ENCODE results near the gene PPFIA1. TPM values are rescaled to one million over a fixed set of nuclear protein-coding genes. Genes with fewer than 3 reads are reported as not detected.

PPFIA1 gene
- polyA plus RNA-seq, 1 of the 3 experiments (the other 2 are of a cell fraction), result 37.4 TPM

GRCh38 chr11:70364745-70365543 is 94.5 kb downstream of the PPFIA1 start:
- Histone ChIP-seq H3K36me3 (replicated peaks in 1 of 2; ENCODE audit: control insufficient read depth in 1 of 2, insufficient read depth in 2 of 2, low read length in 1 of 2) (peaks cover 46 to 65% of the 10 kb centered on the region in 2 experiments), H3K4me2 (no peak overlapping the region), H3K9me2 (no peaks in the 10 kb centered on the region), H3K27ac (ENCODE audit: low read depth in 2 of 2, low read length in 1 of 2) (no peak overlapping the region), H3K4me1 (ENCODE audit: control insufficient read depth in 1 of 2, insufficient read depth in 2 of 2, low read depth in 1 of 2, low read length in 1 of 2) (no peaks in the 10 kb centered on the region), H3K9ac (no peak overlapping the region), H3K9me3 (no peaks in the 10 kb centered on the region), H3F3A (replicated peaks; ENCODE audit: insufficient read depth) (no peaks in the 10 kb centered on the region), H4K20me1 (ENCODE audit: insufficient read depth) (no peaks in the 10 kb centered on the region), H3K79me2 (ENCODE audit: insufficient read depth) (peaks cover 3% of the 10 kb centered on the region; the same call in 1 of the 2 replicates), H2AFZ (ENCODE audit: low read depth) (no peak overlapping the region), H3K27me3 (ENCODE audit: insufficient read depth) (no peaks in the 10 kb centered on the region), H3K4me3 (ENCODE audit: low read depth in 2 of 2, low read length in 1 of 2) (no peak overlapping the region)
- TF ChIP-seq SMC3 (IDR thresholded peaks at IDR 0.05; ENCODE audit: low read depth, low read length), result no peak
- no peak for TF ChIP-seq RFX5 (IDR thresholded peaks at IDR 0.05; ENCODE audit: low read length)
- TF ChIP-seq MAX (IDR thresholded peaks at IDR 0.05; ENCODE audit: low read depth), result no peak
- TF ChIP-seq TCF12 (IDR thresholded peaks at IDR 0.05), result no peak
- TF ChIP-seq ZBTB33 (IDR thresholded peaks at IDR 0.05; ENCODE audit: borderline replicate concordance, low read depth), result no peak
- TF ChIP-seq YY1 (IDR thresholded peaks at IDR 0.05; ENCODE audit: low read depth), result no peak
- TF ChIP-seq REST (IDR thresholded peaks at IDR 0.05; ENCODE audit: low read depth, low read length), result no peak
- TF ChIP-seq GATA2 (CRISPR knock-in tag; IDR thresholded peaks at IDR 0.05), result no peak
- TF ChIP-seq RXRA (IDR thresholded peaks at IDR 0.05; ENCODE audit: borderline replicate concordance, low read depth), result no peak
- TF ChIP-seq USF2 (IDR thresholded peaks at IDR 0.05; ENCODE audit: borderline replicate concordance, low read depth, low read length), result no peak
- no peak for TF ChIP-seq IRF3 (IDR thresholded peaks at IDR 0.05; ENCODE audit: low read depth, low read length)
- no peak for TF ChIP-seq FOSL2 (IDR thresholded peaks at IDR 0.05; ENCODE audit: borderline replicate concordance, low read depth)
- no peak for TF ChIP-seq NRF1 (IDR thresholded peaks at IDR 0.05; ENCODE audit: low read depth, low read length)
- TF ChIP-seq MXI1 (IDR thresholded peaks at IDR 0.05; ENCODE audit: low read depth, low read length), result no peak
- TF ChIP-seq CHD2 (IDR thresholded peaks at IDR 0.05; ENCODE audit: low read length, partially characterized antibody), result no peak
- no peak for DNase-seq
- CTCF ChIA-PET, result no interaction called here
- POLR2A ChIA-PET, result no interaction called here
- 93% methylated on average over 23 of the region's 25 CpGs for WGBS (ENCODE audit: low lambda C conversion rate)
